HepG2 (cell line): ENCODE data around the gene ILDR2. TPM values are rescaled to one million over a fixed set of nuclear protein-coding genes. Genes with fewer than 3 reads are reported as not detected.

Experiments used
- AGO1 ChIP-seq: fragments of 200-400 bp; formaldehyde crosslinking; IDR thresholded peaks from 2 replicates; pipeline ENCODE4 v1.6.1; 2017; ENCODE audit warnings: mild to moderate bottlenecking, low read depth, low read length, moderate library complexity; ENCODE audit not compliant: poor library complexity, severe bottlenecking
- BCLAF1 ChIP-seq: fragments of 450-650 bp; IDR thresholded peaks from 2 replicates; pipeline ENCODE4 v1.6.1; 2017; ENCODE audit warnings: mild to moderate bottlenecking
- CEBPZ ChIP-seq: IDR thresholded peaks from 2 replicates; pipeline ENCODE4 v1.6.1; 2012; ENCODE audit warnings: low read length, improper control_type of control experiment
- GLMP ChIP-seq: sonication (generic); formaldehyde crosslinking; IDR thresholded peaks from 2 replicates; pipeline ENCODE4 v1.9.0; 2021; ENCODE audit warnings: missing genetic modification reagents, mild to moderate bottlenecking, borderline replicate concordance
- GTF3A ChIP-seq: sonication (generic); formaldehyde crosslinking; conservative IDR thresholded peaks from 2 replicates; pipeline ENCODE4 v1.4.0; 2020; ENCODE audit warnings: mild to moderate bottlenecking, missing genetic modification reagents
- MYC ChIP-seq: sonication (generic); formaldehyde crosslinking; IDR thresholded peaks from 2 replicates; pipeline ENCODE4 v1.9.0; 2021; ENCODE audit warnings: missing genetic modification reagents, borderline replicate concordance
- PAWR ChIP-seq: sonication (generic); formaldehyde crosslinking; IDR thresholded peaks from 2 replicates; pipeline ENCODE4 v1.4.0; 2020; ENCODE audit warnings: missing genetic modification reagents, mild to moderate bottlenecking, borderline replicate concordance
- PHF20 ChIP-seq: sonication (generic); formaldehyde crosslinking; IDR thresholded peaks from 2 replicates; pipeline ENCODE4 v1.5.0; 2020; ENCODE audit warnings: mild to moderate bottlenecking, missing genetic modification reagents
- PHF8 ChIP-seq: sonication (generic); formaldehyde crosslinking; IDR thresholded peaks from 2 replicates; pipeline ENCODE4 v1.5.0; 2020; ENCODE audit warnings: missing genetic modification reagents
- SP140L ChIP-seq: sonication (generic); formaldehyde crosslinking; IDR thresholded peaks from 2 replicates; pipeline ENCODE4 v1.4.0; 2020; ENCODE audit warnings: missing genetic modification reagents, borderline replicate concordance
- ZBTB7A ChIP-seq: sonication (generic); formaldehyde crosslinking; IDR thresholded peaks from 2 replicates; pipeline ENCODE4 v1.8.0; 2022; ENCODE audit warnings: mild to moderate bottlenecking, missing genetic modification reagents
- ZNF652 ChIP-seq: IDR thresholded peaks from 2 replicates; pipeline ENCODE4 v1.6.1; 2016; ENCODE audit warnings: low read depth, borderline replicate concordance
- ZNF747 ChIP-seq: sonication (generic); formaldehyde crosslinking; IDR thresholded peaks from 2 replicates; pipeline ENCODE4 v1.8.1; 2023; ENCODE audit warnings: missing genetic modification reagents, mild to moderate bottlenecking, borderline replicate concordance
- ZNF772 ChIP-seq: sonication (generic); formaldehyde crosslinking; IDR thresholded peaks from 2 replicates; pipeline ENCODE4 v1.5.0; 2020; ENCODE audit warnings: mild to moderate bottlenecking, missing genetic modification reagents
- ZNF83 ChIP-seq: sonication (generic); formaldehyde crosslinking; IDR thresholded peaks from 2 replicates; pipeline ENCODE4 v1.4.0; 2020; ENCODE audit warnings: missing genetic modification reagents, mild to moderate bottlenecking, borderline replicate concordance
- ZNF841 ChIP-seq: sonication (generic); formaldehyde crosslinking; IDR thresholded peaks from 2 replicates; pipeline ENCODE4 v1.8.1; 2023; ENCODE audit warnings: missing genetic modification reagents, borderline replicate concordance
- ZSCAN22 ChIP-seq: sonication (generic); formaldehyde crosslinking; IDR thresholded peaks from 2 replicates; pipeline ENCODE4 v1.4.0; 2020; ENCODE audit warnings: mild to moderate bottlenecking, missing genetic modification reagents
- polyA plus RNA-seq, 8 experiments: library from polyadenylated mRNA; depleted of rRNA in 3 of 8; stranded (reverse) in 7 of 8; unstranded in 1 of 8; fragments of >200 nt; fragmentation: Illumina TruSeq in 4 of 8; extraction: Trizol in 4 of 8; gene quantifications; 2 replicates each; pipeline versions ENCODE4 v1.2.1 to v1.2.3, GENCODE V29; 2011 to 2016; ENCODE audit warnings: low read depth in 4 of 8, missing spikeins in 1 of 8, mixed read lengths in 1 of 8; ENCODE audit not compliant: insufficient read depth in 1 of 8
- total RNA-seq, 5 experiments: library from RNA; depleted of rRNA; stranded (reverse); fragments of >200 nt; fragmentation: Illumina TruSeq; extraction: Trizol; gene quantifications; 2 replicates each; pipeline ENCODE4 v1.2.3, GENCODE V29; 2016; ENCODE audit warnings: low read depth in 1 of 5
- TF ChIP-seq, protein P1 (sequence below): conservative IDR thresholded peaks from 2 replicates; pipeline ENCODE4 v1.6.1; 2018; ENCODE audit warnings: missing genetic modification reagents
- TF ChIP-seq, protein P2 (sequence below): sonication (generic); formaldehyde crosslinking; IDR thresholded peaks from 2 replicates; pipeline ENCODE4 v1.5.0; 2020; ENCODE audit warnings: missing genetic modification reagents

Gene ILDR2
- total and polyA plus RNA-seq, 2 of the 13 experiments (the other 11 are each of a cell fraction or from before 2014, with no cell fraction given), result 0.04 TPM; not detected in 1

DNA sequence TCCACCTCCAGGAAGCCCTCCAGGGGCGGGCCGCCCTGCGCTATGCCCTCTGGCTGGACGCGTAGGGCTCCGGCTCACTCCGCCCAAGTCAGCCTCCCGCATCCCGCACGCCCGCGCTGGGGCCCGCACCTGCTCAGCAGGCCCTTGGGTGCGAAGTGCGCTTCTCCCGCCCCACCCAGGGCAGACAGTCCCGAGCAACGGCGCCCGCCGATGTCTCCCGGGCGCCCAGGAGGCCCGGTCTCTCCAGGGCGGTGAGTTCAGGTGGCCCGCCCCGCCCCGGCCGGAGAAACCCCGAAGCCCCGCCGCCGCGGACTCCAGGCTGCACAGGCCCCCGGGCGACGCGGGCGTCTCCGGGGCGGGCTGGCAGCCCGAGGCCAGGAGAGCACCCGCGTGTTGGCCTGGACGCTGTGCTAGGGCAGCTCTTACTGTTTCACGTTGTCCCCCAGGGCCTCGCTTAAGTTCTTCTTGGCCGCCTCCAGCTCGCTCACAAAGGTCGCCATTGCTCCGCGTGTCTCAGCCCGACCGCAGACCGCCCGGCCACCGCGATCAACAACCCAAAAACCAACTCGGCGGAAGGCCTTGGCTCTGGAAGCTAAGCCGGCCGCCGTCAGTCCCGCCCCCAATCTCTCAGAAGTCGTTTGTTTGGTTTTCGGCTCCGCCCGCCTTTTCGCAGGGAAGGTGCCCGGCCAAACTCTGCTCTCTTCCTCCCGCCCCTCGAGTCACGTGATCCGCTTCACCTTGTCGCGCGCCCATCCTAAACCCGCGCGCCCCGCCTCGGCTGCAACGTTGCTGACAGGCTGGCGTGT is 99.4 kb downstream of the ILDR2 start, which contains the start of gene TADA1 (continued):
- TF ChIP-seq BCLAF1, result no peak
- TF ChIP-seq, protein P1, sequence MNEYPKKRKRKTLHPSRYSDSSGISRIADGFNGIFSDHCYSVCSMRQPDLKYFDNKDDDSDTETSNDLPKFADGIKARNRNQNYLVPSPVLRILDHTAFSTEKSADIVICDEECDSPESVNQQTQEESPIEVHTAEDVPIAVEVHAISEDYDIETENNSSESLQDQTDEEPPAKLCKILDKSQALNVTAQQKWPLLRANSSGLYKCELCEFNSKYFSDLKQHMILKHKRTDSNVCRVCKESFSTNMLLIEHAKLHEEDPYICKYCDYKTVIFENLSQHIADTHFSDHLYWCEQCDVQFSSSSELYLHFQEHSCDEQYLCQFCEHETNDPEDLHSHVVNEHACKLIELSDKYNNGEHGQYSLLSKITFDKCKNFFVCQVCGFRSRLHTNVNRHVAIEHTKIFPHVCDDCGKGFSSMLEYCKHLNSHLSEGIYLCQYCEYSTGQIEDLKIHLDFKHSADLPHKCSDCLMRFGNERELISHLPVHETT (CRISPR knock-in tag), result peak; percentile 77
- TF ChIP-seq ZSCAN22 (CRISPR knock-in tag), result no peak
- no peak for TF ChIP-seq GTF3A (CRISPR knock-in tag)
- TF ChIP-seq ZNF652, result no peak
- TF ChIP-seq, protein P2, sequence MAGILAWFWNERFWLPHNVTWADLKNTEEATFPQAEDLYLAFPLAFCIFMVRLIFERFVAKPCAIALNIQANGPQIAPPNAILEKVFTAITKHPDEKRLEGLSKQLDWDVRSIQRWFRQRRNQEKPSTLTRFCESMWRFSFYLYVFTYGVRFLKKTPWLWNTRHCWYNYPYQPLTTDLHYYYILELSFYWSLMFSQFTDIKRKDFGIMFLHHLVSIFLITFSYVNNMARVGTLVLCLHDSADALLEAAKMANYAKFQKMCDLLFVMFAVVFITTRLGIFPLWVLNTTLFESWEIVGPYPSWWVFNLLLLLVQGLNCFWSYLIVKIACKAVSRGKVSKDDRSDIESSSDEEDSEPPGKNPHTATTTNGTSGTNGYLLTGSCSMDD (CRISPR knock-in tag), result no peak
- TF ChIP-seq PHF20, result no peak; the same call in 1 of the 2 replicates
- TF ChIP-seq MYC (CRISPR knock-in tag), result peak; percentile 96
- peak; percentile 49 for TF ChIP-seq AGO1
- peak; percentile 92 for TF ChIP-seq ZNF747 (CRISPR knock-in tag)
- TF ChIP-seq PAWR (CRISPR knock-in tag), result no peak
- no peak; the same call in 1 of the 2 replicates for TF ChIP-seq ZBTB7A
- peak; percentile 84 for TF ChIP-seq ZNF772 (CRISPR knock-in tag)
- 0 out of 2 replicates have a peak, but pooled peaks have one; percentile 75 for TF ChIP-seq SP140L (CRISPR knock-in tag)
- TF ChIP-seq GLMP (CRISPR knock-in tag), result no peak
- no peak for TF ChIP-seq ZNF83 (CRISPR knock-in tag)
- TF ChIP-seq CEBPZ, result no peak
- TF ChIP-seq PHF8, result peak; percentile 92
- TF ChIP-seq ZNF841, result no peak
